Activated CD4-positive, alpha-beta T cell treated with anti-CD3 and anti-CD28 coated beads, Interleukin-2, amount 50 U/mL, for 16 hours (primary cell): ENCODE data around the gene EPX.

Source experiments
- DNase-seq: peaks from one replicate; pipeline ENCODE4 v3.0.0-alpha.2; 2020

EPX gene

GRCh38 chr17:58187063-58187462 is 5.5 kb upstream of the EPX start:
- no peak for DNase-seq

- DNase-seq = no peak
These were observed 4.9 kb upstream of the EPX start for GRCh38 chr17:58187675-58188074.

GRCh38 chr17:58189436-58190146 is 2.9 kb upstream of the EPX start:
- peak; percentile 1 for DNase-seq

GRCh38 chr17:58191241-58191896 is 1.2 kb upstream of the EPX start:
- DNase-seq = no peak

- no peak for DNase-seq
These were observed 1.2 kb downstream of the EPX start for GRCh38 chr17:58193641-58194255.

- DNase-seq = no peak
These were observed 3.1 kb downstream of the EPX start for GRCh38 chr17:58195518-58196123.

GRCh38 chr17:58196610-58197009 is 4.1 kb downstream of the EPX start:
- no peak for DNase-seq

GRCh38 chr17:58200024-58200633 is 7.6 kb downstream of the EPX start:
- peak; percentile 61 for DNase-seq

- DNase-seq = no peak
These were observed 10.3 kb downstream of the EPX start for GRCh38 chr17:58202859-58203258.

- DNase-seq = no peak
These were observed 12.3 kb downstream of the EPX start for GRCh38 chr17:58204796-58205195.

GRCh38 chr17:58205936-58206335 is 13.4 kb downstream of the EPX start:
- no peak for DNase-seq

GRCh38 chr17:58207451-58207850 is 14.9 kb downstream of the EPX start:
- no peak for DNase-seq

GRCh38 chr17:58208344-58208743 is 15.8 kb downstream of the EPX start:
- no peak for DNase-seq

GRCh38 chr17:58210922-58211321 is 18.4 kb downstream of the EPX start:
- no peak for DNase-seq

GRCh38 chr17:58215685-58216084 is 23.2 kb downstream of the EPX start:
- DNase-seq = no peak

- no peak for DNase-seq
These were observed 25.2 kb downstream of the EPX start for GRCh38 chr17:58217766-58218165.

GRCh38 chr17:58219007-58219788 is 26.7 kb downstream of the EPX start, which contains the start of gene MKS1:
Gene MKS1 (minus strand): TSS chr17:58219255. CDS start chr17:58219230, 25 bp downstream.
- peak; percentile 96 for DNase-seq

GRCh38 chr17:58219789-58220183 is 27.3 kb downstream of the EPX start:
- DNase-seq = no peak

GRCh38 chr17:58224315-58224714 is 31.8 kb downstream of the EPX start:
- no peak for DNase-seq

- DNase-seq = no peak
These were observed 35.2 kb downstream of the EPX start for GRCh38 chr17:58227733-58228132.

- no peak for DNase-seq
These were observed 36.2 kb downstream of the EPX start for GRCh38 chr17:58228679-58229078.

GRCh38 chr17:58229384-58229783 is 36.9 kb downstream of the EPX start:
- no peak for DNase-seq
